H1 (cell line): ENCODE data around the gene MPV17L.

Experiments
- ASH2L ChIP-seq: fragments of 200-600, 300-600 bp; sonication (generic); IDR thresholded peaks from one replicate; pipeline ENCODE4 v1.7.1; 2017; ENCODE audit warnings: low read length
- EZH2 ChIP-seq: fragments of 200-600 bp; sonication (generic); IDR thresholded peaks from 2 replicates; pipeline ENCODE4 v1.7.1; 2012; ENCODE audit warnings: low read depth, mild to moderate bottlenecking, moderate library complexity, low read length, inconsistent platforms; ENCODE audit not compliant: severe bottlenecking
- GTF2F1 ChIP-seq: IDR thresholded peaks from 2 replicates; pipeline ENCODE4 v1.6.1; 2012; ENCODE audit warnings: low read depth, low read length, improper control_type of control experiment, borderline replicate concordance
- HDAC2 ChIP-seq, 2 experiments: fragments of 300-600 bp in 1 of 2; sonication (generic) in 1 of 2; IDR thresholded peaks; 2 replicates each; pipeline ENCODE4 v1.6.1; 2011 to 2012; ENCODE audit warnings: low read depth in 2 of 2, low read length in 2 of 2, mild to moderate bottlenecking in 2 of 2, moderate library complexity in 2 of 2, borderline replicate concordance in 1 of 2, inconsistent platforms in 1 of 2
- JUN ChIP-seq: IDR thresholded peaks from 2 replicates; pipeline ENCODE4 v1.6.1; 2011; ENCODE audit warnings: low read depth, mild to moderate bottlenecking, improper control_type of control experiment, low read length
- POLR2A ChIP-seq, 2 experiments: IDR thresholded peaks; 1 replicate in 1 of 2; 2 replicates in 1 of 2; pipeline ENCODE4 v1.6.1; 2011; ENCODE audit warnings: low read depth in 2 of 2, low read length in 2 of 2, mild to moderate bottlenecking in 2 of 2; ENCODE audit errors: control extremely low read depth in 1 of 2
- POLR2AphosphoS5 ChIP-seq: IDR thresholded peaks from 2 replicates; pipeline ENCODE4 v1.6.1; 2011; ENCODE audit warnings: low read depth, low read length
- RAD21 ChIP-seq, 2 experiments: IDR thresholded peaks in 1 of 2; conservative IDR thresholded peaks in 1 of 2; 2 replicates each; pipeline ENCODE4 v1.6.1; 2011; ENCODE audit warnings: low read depth in 2 of 2, low read length in 2 of 2, improper control_type of control experiment in 1 of 2, inconsistent platforms in 1 of 2, mild to moderate bottlenecking in 1 of 2, moderate library complexity in 1 of 2
- SIN3A ChIP-seq, 2 experiments: IDR thresholded peaks in 1 of 2; conservative IDR thresholded peaks in 1 of 2; 2 replicates each; pipeline ENCODE4 v1.6.1; 2011 to 2012; ENCODE audit warnings: low read length in 2 of 2, improper control_type of control experiment in 1 of 2, low read depth in 1 of 2, mild to moderate bottlenecking in 1 of 2
- SP1 ChIP-seq: IDR thresholded peaks from 2 replicates; pipeline ENCODE4 v1.6.1; 2011; ENCODE audit warnings: low read depth, low read length
- TEAD4 ChIP-seq: IDR thresholded peaks from 2 replicates; pipeline ENCODE4 v1.6.1; 2012; ENCODE audit warnings: low read depth, low read length, inconsistent platforms, mixed read lengths
- TF ChIP-seq, protein P1 (sequence below), 3 experiments: IDR thresholded peaks; 1 replicate in 2 of 3; 2 replicates in 1 of 3; pipeline versions ENCODE4 v1.5.1 to v1.6.1; 2011; ENCODE audit warnings: low read length in 3 of 3, mild to moderate bottlenecking in 3 of 3, inconsistent platforms in 2 of 3, low read depth in 1 of 3, moderate library complexity in 1 of 3; ENCODE audit not compliant: insufficient read depth in 1 of 3; ENCODE audit errors: control extremely low read depth in 1 of 3
- TF ChIP-seq, protein P2 (sequence below): IDR thresholded peaks from 2 replicates; pipeline ENCODE4 v1.6.1; 2012; ENCODE audit warnings: inconsistent platforms

DNA sequence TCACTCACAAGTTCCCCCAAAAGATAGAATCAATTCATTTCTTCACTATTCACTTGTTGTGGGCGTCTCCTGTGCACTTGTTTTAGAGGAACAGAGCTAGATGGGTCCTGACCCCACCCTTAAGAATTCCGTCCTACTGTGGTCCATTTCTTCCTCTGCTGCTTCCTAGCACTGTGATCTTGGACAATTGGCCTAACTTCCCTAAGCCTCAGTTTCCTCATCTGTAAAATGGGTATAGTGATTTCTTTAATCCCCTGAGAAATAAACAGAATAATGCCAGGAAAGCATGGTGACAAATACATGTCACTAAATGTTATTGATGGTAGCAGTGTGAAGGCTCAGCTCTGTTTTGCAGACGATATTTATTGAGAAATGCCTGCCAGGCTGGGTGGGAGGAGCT is 48.7 kb downstream of the MPV17L start:
- TF ChIP-seq POLR2A (IDR thresholded peaks at IDR 0.05; ENCODE audit: control extremely low read depth in 1 of 2, low read depth in 2 of 2, low read length in 2 of 2) (no peak), EZH2 (no peak), SP1 (no peak), SIN3A (conservative IDR thresholded peaks at IDR 0.05 in 1 of 2, IDR thresholded peaks at IDR 0.05 in 1 of 2; ENCODE audit: low read depth in 1 of 2, low read length in 2 of 2) (no peak), HDAC2 (IDR thresholded peaks at IDR 0.05; ENCODE audit: borderline replicate concordance in 1 of 2, low read depth in 2 of 2, low read length in 2 of 2) (peak in 1 of 2 experiments; percentile 30; a peak in 1 of 4 replicates), TEAD4 (no peak), ASH2L (no peak), GTF2F1 (no peak), POLR2AphosphoS5 (no peak), RAD21 (IDR thresholded peaks at IDR 0.05 in 1 of 2, conservative IDR thresholded peaks at IDR 0.05 in 1 of 2; ENCODE audit: low read depth in 2 of 2, low read length in 2 of 2) (no peak), JUN (no peak)
- TF ChIP-seq, protein P1, sequence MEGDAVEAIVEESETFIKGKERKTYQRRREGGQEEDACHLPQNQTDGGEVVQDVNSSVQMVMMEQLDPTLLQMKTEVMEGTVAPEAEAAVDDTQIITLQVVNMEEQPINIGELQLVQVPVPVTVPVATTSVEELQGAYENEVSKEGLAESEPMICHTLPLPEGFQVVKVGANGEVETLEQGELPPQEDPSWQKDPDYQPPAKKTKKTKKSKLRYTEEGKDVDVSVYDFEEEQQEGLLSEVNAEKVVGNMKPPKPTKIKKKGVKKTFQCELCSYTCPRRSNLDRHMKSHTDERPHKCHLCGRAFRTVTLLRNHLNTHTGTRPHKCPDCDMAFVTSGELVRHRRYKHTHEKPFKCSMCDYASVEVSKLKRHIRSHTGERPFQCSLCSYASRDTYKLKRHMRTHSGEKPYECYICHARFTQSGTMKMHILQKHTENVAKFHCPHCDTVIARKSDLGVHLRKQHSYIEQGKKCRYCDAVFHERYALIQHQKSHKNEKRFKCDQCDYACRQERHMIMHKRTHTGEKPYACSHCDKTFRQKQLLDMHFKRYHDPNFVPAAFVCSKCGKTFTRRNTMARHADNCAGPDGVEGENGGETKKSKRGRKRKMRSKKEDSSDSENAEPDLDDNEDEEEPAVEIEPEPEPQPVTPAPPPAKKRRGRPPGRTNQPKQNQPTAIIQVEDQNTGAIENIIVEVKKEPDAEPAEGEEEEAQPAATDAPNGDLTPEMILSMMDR (IDR thresholded peaks at IDR 0.05; ENCODE audit: control extremely low read depth in 1 of 3, insufficient read depth in 1 of 3, low read depth in 1 of 3, low read length in 3 of 3) = no peak
- TF ChIP-seq, protein P2, sequence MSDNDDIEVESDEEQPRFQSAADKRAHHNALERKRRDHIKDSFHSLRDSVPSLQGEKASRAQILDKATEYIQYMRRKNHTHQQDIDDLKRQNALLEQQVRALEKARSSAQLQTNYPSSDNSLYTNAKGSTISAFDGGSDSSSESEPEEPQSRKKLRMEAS = no peak
